RWPE2 (cell line): Measurements from ENCODE around the gene GOLGA7B.

Experiments used
- ATAC-seq: fragments of 200-7000 bp; cut with Tn5 transposase; 3 replicates; pipeline ENCODE4 v1.9.1; 2021; ENCODE audit warnings: low read depth
- DNase-seq: peaks from one replicate; pipeline ENCODE4 v3.0.0-alpha.2; 2020; ENCODE audit warnings: low spot score
- H3K27ac ChIP-seq: fragments of 450-650 bp; 2 replicates; pipeline ENCODE4 v1.5.1; 2017; ENCODE audit warnings: mild to moderate bottlenecking; ENCODE audit not compliant: poor library complexity, severe bottlenecking
- H3K27me3 ChIP-seq: fragments of 250-450 bp; sonication (Bioruptor Pico); 2 replicates; pipeline ENCODE4 v1.5.1; 2021; ENCODE audit warnings: mild to moderate bottlenecking, moderate library complexity; ENCODE audit not compliant: insufficient read depth, poor library complexity, severe bottlenecking
- H3K36me3 ChIP-seq: fragments of 250-450 bp; sonication (Bioruptor Pico); 2 replicates; pipeline ENCODE4 v1.5.1; 2020; ENCODE audit warnings: low read depth, mild to moderate bottlenecking, moderate library complexity
- H3K4me1 ChIP-seq: fragments of 250-450 bp; sonication (Bioruptor Pico); 2 replicates; pipeline ENCODE4 v1.5.1; 2021; ENCODE audit warnings: mild to moderate bottlenecking, moderate library complexity; ENCODE audit not compliant: insufficient read depth, poor library complexity, severe bottlenecking
- H3K4me3 ChIP-seq: fragments of 250-450 bp; sonication (Bioruptor Pico); 2 replicates; pipeline ENCODE4 v1.5.1; 2021; ENCODE audit warnings: mild to moderate bottlenecking, moderate library complexity; ENCODE audit not compliant: severe bottlenecking
- H3K9me3 ChIP-seq: fragments of 250-450 bp; sonication (Bioruptor Pico); 2 replicates; pipeline ENCODE4 v1.5.1; 2021; ENCODE audit warnings: mild to moderate bottlenecking, moderate library complexity; ENCODE audit not compliant: severe bottlenecking
- TF ChIP-seq, protein P1 (sequence below): fragments of 450-650 bp; IDR thresholded peaks from one replicate; pipeline ENCODE4 v1.5.1; 2017; ENCODE audit warnings: mild to moderate bottlenecking, moderate library complexity; ENCODE audit not compliant: poor library complexity, severe bottlenecking

The GOLGA7B gene

DNA sequence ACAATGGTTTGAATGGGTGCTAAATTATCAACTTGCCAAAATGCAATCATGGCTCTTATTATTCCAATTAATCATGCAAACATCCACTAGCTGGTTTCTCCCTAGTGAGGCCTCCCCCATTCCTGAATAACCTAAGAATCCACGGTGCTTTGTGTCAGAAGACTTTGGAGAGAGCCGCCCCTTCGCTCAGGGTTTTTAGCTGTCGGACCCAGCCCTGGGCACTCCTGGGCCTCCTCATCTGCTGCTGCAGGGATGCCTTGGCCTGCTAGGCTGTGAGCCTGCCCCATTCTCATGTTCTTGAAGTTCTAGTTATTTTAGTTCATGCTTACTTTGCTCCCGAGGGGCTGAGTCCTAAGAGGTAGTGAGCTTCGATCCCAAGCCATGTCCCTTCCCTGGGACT, 43.7 kb upstream of the GOLGA7B start:
- ATAC-seq (no peak), DNase-seq (no peak)
- TF ChIP-seq, protein P1, sequence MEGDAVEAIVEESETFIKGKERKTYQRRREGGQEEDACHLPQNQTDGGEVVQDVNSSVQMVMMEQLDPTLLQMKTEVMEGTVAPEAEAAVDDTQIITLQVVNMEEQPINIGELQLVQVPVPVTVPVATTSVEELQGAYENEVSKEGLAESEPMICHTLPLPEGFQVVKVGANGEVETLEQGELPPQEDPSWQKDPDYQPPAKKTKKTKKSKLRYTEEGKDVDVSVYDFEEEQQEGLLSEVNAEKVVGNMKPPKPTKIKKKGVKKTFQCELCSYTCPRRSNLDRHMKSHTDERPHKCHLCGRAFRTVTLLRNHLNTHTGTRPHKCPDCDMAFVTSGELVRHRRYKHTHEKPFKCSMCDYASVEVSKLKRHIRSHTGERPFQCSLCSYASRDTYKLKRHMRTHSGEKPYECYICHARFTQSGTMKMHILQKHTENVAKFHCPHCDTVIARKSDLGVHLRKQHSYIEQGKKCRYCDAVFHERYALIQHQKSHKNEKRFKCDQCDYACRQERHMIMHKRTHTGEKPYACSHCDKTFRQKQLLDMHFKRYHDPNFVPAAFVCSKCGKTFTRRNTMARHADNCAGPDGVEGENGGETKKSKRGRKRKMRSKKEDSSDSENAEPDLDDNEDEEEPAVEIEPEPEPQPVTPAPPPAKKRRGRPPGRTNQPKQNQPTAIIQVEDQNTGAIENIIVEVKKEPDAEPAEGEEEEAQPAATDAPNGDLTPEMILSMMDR: no peak

DNA sequence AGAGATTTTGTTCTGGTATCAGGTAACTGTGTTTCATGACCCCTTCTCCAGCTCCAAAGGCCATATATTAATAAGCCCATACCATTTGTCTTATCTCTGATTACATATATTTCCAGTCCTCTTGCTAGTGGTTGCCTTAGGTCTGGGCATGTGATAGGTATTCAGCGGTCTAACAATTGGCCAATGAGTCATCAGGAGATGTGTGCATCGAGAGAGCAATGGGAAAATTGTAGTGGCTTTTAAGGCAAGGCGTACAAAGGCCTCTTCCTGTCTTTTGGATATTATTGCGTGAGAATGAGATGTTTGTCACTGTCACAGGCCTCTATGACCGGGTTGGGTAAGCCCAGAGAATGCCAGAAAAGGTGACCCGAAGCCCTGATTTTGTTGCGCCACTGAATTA, 39.2 kb upstream of the GOLGA7B start:
- no peak overlapping the region for H3K27ac ChIP-seq
- no peaks in the 10 kb centered on the region for H3K4me1 ChIP-seq
- H3K9me3 ChIP-seq: no peaks in the 10 kb centered on the region
- TF ChIP-seq, protein P1: no peak
- H3K4me3 ChIP-seq: no peak overlapping the region
- no peaks in the 10 kb centered on the region for H3K36me3 ChIP-seq
- DNase-seq (no peak), ATAC-seq (peak; percentile 88)
- H3K27me3 ChIP-seq: no peaks in the 10 kb centered on the region

More for the DNA sequence above, 43.7 kb upstream of the GOLGA7B start:
- no peaks in the 10 kb centered on the region for H3K4me1 ChIP-seq
- H3K9me3 ChIP-seq: no peaks in the 10 kb centered on the region
- H3K27ac ChIP-seq: no peak overlapping the region
- no peak overlapping the region for H3K4me3 ChIP-seq
- H3K27me3 ChIP-seq: no peaks in the 10 kb centered on the region
- H3K36me3 ChIP-seq: no peaks in the 10 kb centered on the region

DNA sequence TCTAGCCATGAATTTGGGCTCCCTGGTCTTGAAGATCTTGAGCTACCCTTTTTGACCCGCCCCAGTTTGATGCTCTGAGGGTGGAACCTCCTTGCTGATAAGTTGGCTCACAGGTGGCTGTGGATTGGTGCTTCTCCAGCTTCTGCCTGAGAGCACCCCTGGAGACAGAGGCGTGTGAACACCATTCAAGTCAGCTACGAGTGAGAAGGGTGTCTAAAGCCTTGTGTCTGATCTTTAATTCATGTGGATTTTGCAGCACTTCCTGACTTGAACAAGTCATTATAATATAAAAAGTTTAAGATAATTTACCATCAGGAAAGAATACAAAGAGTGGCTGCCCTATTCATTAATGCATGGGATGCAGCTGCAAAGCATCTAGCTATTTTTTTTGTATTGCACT, 37.7 kb upstream of the GOLGA7B start:
- ATAC-seq (no peak), DNase-seq (no peak)
- Histone ChIP-seq H3K27ac (no peak overlapping the region), H3K4me3 (no peak overlapping the region), H3K27me3 (no peaks in the 10 kb centered on the region), H3K36me3 (no peaks in the 10 kb centered on the region), H3K4me1 (no peaks in the 10 kb centered on the region), H3K9me3 (no peaks in the 10 kb centered on the region)
- TF ChIP-seq, protein P1: no peak

DNA sequence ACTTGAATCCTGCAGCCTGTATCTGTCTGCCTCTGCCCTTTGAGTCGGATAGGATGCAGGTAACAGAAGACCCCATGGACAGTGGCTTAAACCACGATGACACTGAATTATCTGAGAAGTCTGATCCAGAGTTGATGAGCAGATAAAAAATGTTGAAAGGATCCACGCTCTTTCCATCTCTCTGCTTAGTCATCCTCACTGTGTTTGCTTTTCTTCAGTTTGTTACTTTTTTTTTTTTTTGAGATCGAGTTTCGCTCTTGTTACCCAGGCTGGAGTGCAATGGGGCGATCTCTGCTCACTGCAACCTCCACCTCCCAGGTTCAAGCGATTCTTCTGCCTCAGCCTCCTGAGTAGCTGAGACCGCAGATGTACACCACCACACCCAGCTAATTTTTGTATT, 36.9 kb upstream of the GOLGA7B start:
- Histone ChIP-seq H3K27me3 (no peaks in the 10 kb centered on the region), H3K36me3 (no peaks in the 10 kb centered on the region), H3K4me3 (no peak overlapping the region), H3K27ac (no peak overlapping the region), H3K9me3 (no peaks in the 10 kb centered on the region), H3K4me1 (no peaks in the 10 kb centered on the region)
- no peak for DNase-seq
- no peak for ATAC-seq
- TF ChIP-seq, protein P1: no peak

DNA sequence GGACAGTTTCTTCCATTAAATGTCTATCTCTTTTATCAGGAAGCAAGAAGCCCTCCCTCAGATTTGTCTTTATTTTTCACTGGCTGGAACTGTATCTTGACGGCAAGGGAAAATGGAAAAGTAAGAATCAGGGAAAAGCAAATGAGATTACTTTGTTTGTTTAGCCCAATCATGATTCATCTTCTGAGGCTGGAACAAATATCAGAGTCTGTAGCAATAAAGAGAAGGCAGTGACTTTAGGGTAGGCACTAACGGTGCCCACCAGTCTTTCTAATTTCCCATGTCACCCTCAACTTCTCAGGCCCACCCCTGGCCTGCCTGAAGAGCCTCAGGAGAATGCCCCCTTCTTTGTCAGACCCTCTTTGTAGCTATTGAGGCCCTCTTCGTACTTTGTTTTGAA, 36.3 kb upstream of the GOLGA7B start:
- no peak for DNase-seq
- H3K27me3 ChIP-seq: no peaks in the 10 kb centered on the region

More for the DNA sequence above, 36.3 kb upstream of the GOLGA7B start:
- H3K36me3 ChIP-seq: no peaks in the 10 kb centered on the region
- H3K27ac ChIP-seq: no peak overlapping the region
- no peaks in the 10 kb centered on the region for H3K4me1 ChIP-seq
- no peak for ATAC-seq
- no peaks in the 10 kb centered on the region for H3K9me3 ChIP-seq
- no peak overlapping the region for H3K4me3 ChIP-seq
- TF ChIP-seq, protein P1: no peak
